PC-3 (cell line): ENCODE measurements around the gene IPMK. TPM values are rescaled to one million over a fixed set of nuclear protein-coding genes. Genes with fewer than 3 reads are reported as not detected.

Experiments
- ATAC-seq: fragments of 200-7000 bp; cut with Tn5 transposase; 2 replicates; pipeline ENCODE4 v1.9.1; 2020; ENCODE audit warnings: mild to moderate bottlenecking, moderate library complexity
- BruUV-seq: library from RNA; stranded (reverse); fragments of 400-500 nt; replicated peaks from 2 replicates; lab custom pipeline; 2021; lab: Mats Ljungman, UMichigan
- CTCF ChIA-PET: fragments of 300-600 bp; sonication (Branson Sonifier 250); formaldehyde crosslinking; loops from one replicate; lab custom pipeline; 2022; ENCODE audit warnings: antibody characterized with exemption; lab: Charles Lee
- POLR2A ChIA-PET: fragments of 300-600 bp; sonication (Branson Sonifier 250); formaldehyde crosslinking; loops from one replicate; lab custom pipeline; 2022; ENCODE audit warnings: antibody characterized with exemption; ENCODE audit not compliant: unreplicated experiment; lab: Charles Lee
- DNase-seq: peaks from one replicate; pipeline ENCODE4 v3.0.0-alpha.2; 2015
- H2AFZ ChIP-seq: fragments of 300-600 bp; sonication (generic); 2 replicates; pipeline ENCODE4 v1.6.0; 2016; ENCODE audit warnings: antibody characterized with exemption, low read length
- H3F3A ChIP-seq: fragments of 300-600 bp; sonication (generic); one replicate; pipeline ENCODE4 v1.6.0; 2017; ENCODE audit warnings: antibody characterized with exemption, low read length, control low read depth, mild to moderate bottlenecking; ENCODE audit not compliant: unreplicated experiment
- H3K27ac ChIP-seq: fragments of 300-600 bp; sonication (generic); 2 replicates; pipeline ENCODE4 v1.5.1; 2016; ENCODE audit warnings: mild to moderate bottlenecking, low read length
- H3K27me3 ChIP-seq: fragments of 300-600 bp; sonication (generic); 2 replicates; pipeline ENCODE4 v1.6.1; 2016; ENCODE audit warnings: low read length, mixed read lengths
- H3K36me3 ChIP-seq: fragments of 300-600 bp; sonication (generic); 2 replicates; pipeline ENCODE4 v1.6.1; 2016; ENCODE audit warnings: low read depth, mixed run types, low read length, mixed read lengths
- H3K4me1 ChIP-seq: fragments of 300-600 bp; sonication (generic); 2 replicates; pipeline ENCODE4 v1.5.1; 2016; ENCODE audit warnings: low read length; ENCODE audit not compliant: insufficient read depth
- H3K4me2 ChIP-seq: fragments of 300-600 bp; sonication (generic); 2 replicates; pipeline ENCODE4 v1.6.0; 2016; ENCODE audit warnings: low read length
- H3K4me3 ChIP-seq: fragments of 300-600 bp; sonication (generic); 2 replicates; pipeline ENCODE4 v1.5.1; 2016; ENCODE audit warnings: mild to moderate bottlenecking, low read length, mixed read lengths
- H3K79me2 ChIP-seq: fragments of 300-600 bp; sonication (generic); 2 replicates; pipeline ENCODE4 v1.6.1; 2017; ENCODE audit warnings: low read length, mixed read lengths
- H3K9ac ChIP-seq: fragments of 300-600 bp; sonication (generic); 2 replicates; pipeline ENCODE4 v1.6.0; 2016; ENCODE audit warnings: mild to moderate bottlenecking, low read length
- H3K9me2 ChIP-seq: fragments of 300-600 bp; sonication (generic); replicated peaks from 2 replicates; pipeline ENCODE4 v1.6.1; 2016; ENCODE audit warnings: mixed run types, low read length, mixed read lengths
- H3K9me3 ChIP-seq: fragments of 300-600 bp; sonication (generic); 2 replicates; pipeline ENCODE4 v1.6.1; 2016; ENCODE audit warnings: low read length, mixed read lengths
- H4K20me1 ChIP-seq: fragments of 300-600 bp; sonication (generic); 2 replicates; pipeline ENCODE4 v1.6.1; 2016; ENCODE audit warnings: low read length, mixed read lengths
- EZH2 ChIP-seq: fragments of 300-600 bp; sonication (generic); IDR thresholded peaks from one replicate; pipeline ENCODE4 v1.6.1; 2017; ENCODE audit warnings: antibody characterized with exemption, mild to moderate bottlenecking, low read length; ENCODE audit not compliant: unreplicated experiment
- EZH2phosphoT487 ChIP-seq: fragments of 300-600 bp; sonication (generic); IDR thresholded peaks from 2 replicates; pipeline ENCODE4 v1.6.1; 2018; ENCODE audit warnings: mild to moderate bottlenecking, antibody characterized with exemption, low read length, borderline replicate concordance
- intact Hi-C: fragments of 100-400 bp; cut with micrococcal nuclease; formaldehyde crosslinking; loops from 2 replicates; pipeline ENCODE4 v1.9.0; 2023
- total RNA-seq: library from RNA; depleted of rRNA; stranded (reverse); fragments of >200 nt; gene quantifications from 2 replicates; pipeline ENCODE4 v1.2.3, GENCODE V29; 2014
- TF ChIP-seq, protein P1 (sequence below): fragments of 300-600 bp; sonication (generic); conservative IDR thresholded peaks from 2 replicates; pipeline ENCODE4 v1.5.1; 2017; ENCODE audit warnings: antibody characterized with exemption, low read depth, mild to moderate bottlenecking, low read length

IPMK gene
- total RNA-seq, 1 experiment from 2014 or later: 7.1 TPM

- Histone ChIP-seq H3K4me2 (no peak overlapping the region), H3F3A (no peaks in the 10 kb centered on the region)
Measured at GRCh38 chr10:58299580-58299979, 31.9 kb upstream of the IPMK start.

DNA sequence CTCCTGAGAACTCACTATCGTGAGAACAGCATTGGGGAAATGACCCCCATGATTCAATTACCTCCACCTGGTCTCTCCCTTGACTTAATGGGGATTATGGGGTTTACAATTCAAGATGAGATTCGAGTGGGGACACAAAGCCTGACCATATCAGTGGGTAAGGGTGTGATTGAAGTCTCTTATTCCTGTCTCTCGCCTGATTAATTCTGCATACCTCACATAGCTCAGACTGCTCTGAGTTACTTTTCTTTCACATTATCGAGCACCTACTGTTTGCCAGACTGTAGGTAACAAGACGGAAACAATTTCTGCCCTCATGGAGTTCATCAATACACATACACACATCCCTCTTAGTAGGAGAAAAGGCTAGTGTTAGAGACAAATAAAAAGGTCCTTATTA lies 26.3 kb upstream of the IPMK start:
- no peak overlapping the region for H3K4me2 ChIP-seq
- no peaks in the 10 kb centered on the region for H3K9me2 ChIP-seq
- H3K36me3 ChIP-seq: no peaks in the 10 kb centered on the region
- no peak overlapping the region for H3K4me3 ChIP-seq
- H3F3A ChIP-seq: no peaks in the 10 kb centered on the region
- no peak overlapping the region for H3K27ac ChIP-seq
- H4K20me1 ChIP-seq: no peaks in the 10 kb centered on the region
- H3K79me2 ChIP-seq: no peaks in the 10 kb centered on the region
- H3K27me3 ChIP-seq: no peaks in the 10 kb centered on the region
- ChIA-PET CTCF (no interaction called here), POLR2A (no interaction called here)
- TF ChIP-seq, protein P1, sequence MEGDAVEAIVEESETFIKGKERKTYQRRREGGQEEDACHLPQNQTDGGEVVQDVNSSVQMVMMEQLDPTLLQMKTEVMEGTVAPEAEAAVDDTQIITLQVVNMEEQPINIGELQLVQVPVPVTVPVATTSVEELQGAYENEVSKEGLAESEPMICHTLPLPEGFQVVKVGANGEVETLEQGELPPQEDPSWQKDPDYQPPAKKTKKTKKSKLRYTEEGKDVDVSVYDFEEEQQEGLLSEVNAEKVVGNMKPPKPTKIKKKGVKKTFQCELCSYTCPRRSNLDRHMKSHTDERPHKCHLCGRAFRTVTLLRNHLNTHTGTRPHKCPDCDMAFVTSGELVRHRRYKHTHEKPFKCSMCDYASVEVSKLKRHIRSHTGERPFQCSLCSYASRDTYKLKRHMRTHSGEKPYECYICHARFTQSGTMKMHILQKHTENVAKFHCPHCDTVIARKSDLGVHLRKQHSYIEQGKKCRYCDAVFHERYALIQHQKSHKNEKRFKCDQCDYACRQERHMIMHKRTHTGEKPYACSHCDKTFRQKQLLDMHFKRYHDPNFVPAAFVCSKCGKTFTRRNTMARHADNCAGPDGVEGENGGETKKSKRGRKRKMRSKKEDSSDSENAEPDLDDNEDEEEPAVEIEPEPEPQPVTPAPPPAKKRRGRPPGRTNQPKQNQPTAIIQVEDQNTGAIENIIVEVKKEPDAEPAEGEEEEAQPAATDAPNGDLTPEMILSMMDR: no peak
- TF ChIP-seq EZH2phosphoT487: no peak
- TF ChIP-seq EZH2: no peak
- intact Hi-C loops: loop anchor here (10.0 kb wide), 1 partner anchor 221 kb away; the partner anchor contains the start of gene BICC1
- DNase-seq (no peak), ATAC-seq (no peak)
- H3K9ac ChIP-seq: no peak overlapping the region
- no peaks in the 10 kb centered on the region for H3K4me1 ChIP-seq
- BruUV-seq: no TSS peak
- no peak overlapping the region for H2AFZ ChIP-seq
- H3K9me3 ChIP-seq: no peaks in the 10 kb centered on the region

More at GRCh38 chr10:58299580-58299979, 31.9 kb upstream of the IPMK start:
- H3K9me3 ChIP-seq: no peaks in the 10 kb centered on the region
- no peak for TF ChIP-seq EZH2
- no peak for TF ChIP-seq EZH2phosphoT487
- TF ChIP-seq, protein P1: peak; percentile 99
- ATAC-seq (peak; percentile 93), DNase-seq (peak; percentile 88)
- H2AFZ ChIP-seq: no peak overlapping the region
- BruUV-seq: no TSS peak
- H3K36me3 ChIP-seq: no peaks in the 10 kb centered on the region
- no peak overlapping the region for H3K27ac ChIP-seq
- H3K9me2 ChIP-seq: no peaks in the 10 kb centered on the region
- H3K9ac ChIP-seq: no peak overlapping the region
- no peaks in the 10 kb centered on the region for H4K20me1 ChIP-seq
- intact Hi-C loops: loop anchor here (1.0 to 10.0 kb wide), 6 partner anchors 35 to 802 kb away; partner anchors contain the start of genes BICC1, TFAM and UBE2D1
- CTCF ChIA-PET: interaction anchor here (0.6 to 1.6 kb wide), 6 partner anchors 19 to 115 kb away, joined by 3 to 11 read pairs (median 5); partner anchors contain the start of gene TFAM
- POLR2A ChIA-PET: interaction anchor here (0.7 kb wide), 1 partner anchor 66 kb away, joined by 3 read pairs; no protein-coding TSS in a partner anchor
- no peaks in the 10 kb centered on the region for H3K4me1 ChIP-seq
- H3K4me3 ChIP-seq: no peak overlapping the region
- H3K79me2 ChIP-seq: no peaks in the 10 kb centered on the region
- no peaks in the 10 kb centered on the region for H3K27me3 ChIP-seq

GRCh38 chr10:58291538-58292174 lies 24.0 kb upstream of the IPMK start:
- intact Hi-C loops: loop anchor here (1.0 to 10.0 kb wide), 3 partner anchors 22 to 223 kb away; partner anchors contain the start of genes BICC1 and CISD1

More at GRCh38 chr10:58291538-58292174, 24.0 kb upstream of the IPMK start:
- no peak overlapping the region for H3K4me3 ChIP-seq
- no peaks in the 10 kb centered on the region for H3K79me2 ChIP-seq
- no peaks in the 10 kb centered on the region for H3K9me2 ChIP-seq
- H3K36me3 ChIP-seq: peaks cover 6% of the 10 kb centered on the region; the same call in 1 of the 2 replicates
- no peak overlapping the region for H3K4me2 ChIP-seq
- no TSS peak for BruUV-seq
- ChIA-PET POLR2A (interaction anchor here (0.6 to 0.7 kb wide), 2 partner anchors 10 to 66 kb away, joined by 4 read pairs; no protein-coding TSS in a partner anchor), CTCF (interaction anchor here (0.5 to 1.9 kb wide), 9 partner anchors 9 to 713 kb away, joined by 3 to 20 read pairs (median 4); partner anchors contain the start of gene CISD1)
- no peak overlapping the region for H3K27ac ChIP-seq
- no peaks in the 10 kb centered on the region for H3K9me3 ChIP-seq
- TF ChIP-seq EZH2phosphoT487 (no peak), EZH2 (no peak)
- TF ChIP-seq, protein P1: peak; percentile 98
- H3K27me3 ChIP-seq: no peaks in the 10 kb centered on the region
- ATAC-seq (peak; percentile 95), DNase-seq (peak; percentile 78)
- H3K4me1 ChIP-seq: no peaks in the 10 kb centered on the region
- no peaks in the 10 kb centered on the region for H4K20me1 ChIP-seq
- H3F3A ChIP-seq: no peaks in the 10 kb centered on the region
- H3K9ac ChIP-seq: no peak overlapping the region
- H2AFZ ChIP-seq: no peak overlapping the region
